ENCODE data around the gene FGF2.

- TF ChIP-seq CTCF (IDR thresholded peaks at IDR 0.05) (no peak), EP300 (IDR thresholded peaks at IDR 0.05) (no peak), POLR2A (IDR thresholded peaks at IDR 0.05) (no peak)
Observed at GRCh38 chr4:122819708-122820449, 6.8 kb upstream of the FGF2 start.

Measured in tibial nerve (tissue), 4 donors.